ENCODE measurements around the gene CTNNA3. TPM values are rescaled to one million over a fixed set of nuclear protein-coding genes. Genes with fewer than 3 reads are reported as not detected.

CTNNA3 gene
- total and polyA plus RNA-seq, 5 donors from 2014 or later, result not detected

DNA sequence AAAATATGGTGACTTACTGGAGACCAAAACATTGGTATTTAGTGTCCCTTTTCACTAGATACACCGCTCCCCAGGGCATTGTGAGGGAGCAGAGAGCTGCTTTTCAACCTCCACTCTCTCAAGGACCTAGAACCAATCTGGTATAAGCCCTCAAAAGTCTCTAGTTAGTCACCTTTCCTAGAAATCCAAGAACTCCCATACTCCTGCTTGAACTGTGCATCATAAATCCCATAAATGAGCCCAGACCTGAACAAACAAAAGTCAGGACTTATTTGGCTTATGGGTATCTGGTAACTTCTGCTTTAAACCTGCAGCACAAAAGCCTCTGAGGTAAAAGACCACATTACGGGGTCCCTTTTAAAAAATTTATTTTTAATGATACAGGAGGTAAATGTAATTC lies 1373.2 kb downstream of the CTNNA3 start:
- H3K4me3 ChIP-seq (ENCODE audit: low read depth, low read length), result no peak overlapping the region
- no peaks in the 10 kb centered on the region for H3K9me3 ChIP-seq (ENCODE audit: control insufficient read depth in 2 of 2, low read length in 2 of 2)
- no peaks in the 10 kb centered on the region for H3K4me1 ChIP-seq (ENCODE audit: control insufficient read depth, insufficient read depth, low read length, poor library complexity, severe bottlenecking)
- H3K27ac ChIP-seq (ENCODE audit: insufficient read depth, low read length, poor library complexity, severe bottlenecking), result no peak overlapping the region
- no peaks in the 10 kb centered on the region for H3K27me3 ChIP-seq (ENCODE audit: control insufficient read depth, insufficient read depth, low read length)
- no peaks in the 10 kb centered on the region for H3K27me3 Mint-ChIP-seq
- H3K36me3 ChIP-seq (ENCODE audit: control insufficient read depth, insufficient read depth, low read length), result no peaks in the 10 kb centered on the region
- no peaks in the 10 kb centered on the region for H3K4me1 Mint-ChIP-seq
- H3K27ac Mint-ChIP-seq, result no peak overlapping the region
- H3K36me3 Mint-ChIP-seq, result no peaks in the 10 kb centered on the region
- peaks cover 0 to 3% (median 0%) of the 10 kb centered on the region in 7 donors for H3K9me3 Mint-ChIP-seq
- DNase-seq (no peak), ATAC-seq (ENCODE audit: low read depth in 2 of 2) (no peak)
- no peak overlapping the region for H3K4me3 Mint-ChIP-seq

GRCh38 chr10:66321723-66322665 lies 1374.0 kb downstream of the CTNNA3 start:
- H3K9me3 Mint-ChIP-seq, result peaks cover 0 to 3% (median 0%) of the 10 kb centered on the region in 7 donors
- no peak for ATAC-seq (ENCODE audit: low read depth in 2 of 2)

DNA sequence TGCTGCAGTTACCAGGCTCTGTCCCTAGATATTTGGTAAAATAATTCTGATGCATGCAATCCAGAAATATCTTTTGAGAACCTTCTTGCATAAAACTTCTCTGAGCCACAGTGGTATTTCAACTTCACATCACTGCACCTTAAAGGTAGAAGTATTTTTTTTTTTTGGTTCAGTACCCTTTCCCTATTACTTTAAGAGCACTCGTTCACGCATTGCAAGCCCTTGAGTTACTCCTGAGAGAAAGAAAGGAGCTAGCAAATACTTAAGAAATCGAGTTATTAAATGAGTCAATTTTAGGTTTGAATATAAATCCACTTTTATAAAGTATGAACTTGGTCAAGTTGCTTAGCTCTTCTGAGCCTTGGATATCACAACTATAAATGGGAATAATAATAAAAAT lies 1377.2 kb downstream of the CTNNA3 start:
- Mint-ChIP-seq H3K4me3 (no peak overlapping the region), H3K36me3 (no peaks in the 10 kb centered on the region), H3K4me1 (no peaks in the 10 kb centered on the region), H3K27me3 (no peaks in the 10 kb centered on the region), H3K27ac (no peak overlapping the region), H3K9me3 (peaks cover 0 to 5% (median 1%) of the 10 kb centered on the region in 7 donors)
- Histone ChIP-seq H3K4me1 (ENCODE audit: control insufficient read depth, insufficient read depth, low read length, poor library complexity, severe bottlenecking) (no peaks in the 10 kb centered on the region), H3K36me3 (ENCODE audit: control insufficient read depth, insufficient read depth, low read length) (no peaks in the 10 kb centered on the region), H3K27me3 (ENCODE audit: control insufficient read depth, insufficient read depth, low read length) (no peaks in the 10 kb centered on the region), H3K9me3 (ENCODE audit: control insufficient read depth in 2 of 2, low read length in 2 of 2) (no peaks in the 10 kb centered on the region), H3K27ac (ENCODE audit: insufficient read depth, low read length, poor library complexity, severe bottlenecking) (no peak overlapping the region), H3K4me3 (ENCODE audit: low read depth, low read length) (no peak overlapping the region)
- ATAC-seq (ENCODE audit: low read depth in 2 of 2), result no peak
- no peak for DNase-seq

More at GRCh38 chr10:66321723-66322665, 1374.0 kb downstream of the CTNNA3 start:
- Mint-ChIP-seq H3K27ac (no peak overlapping the region), H3K4me1 (no peaks in the 10 kb centered on the region), H3K36me3 (no peaks in the 10 kb centered on the region), H3K27me3 (no peaks in the 10 kb centered on the region), H3K4me3 (no peak overlapping the region)
- no peaks in the 10 kb centered on the region for H3K4me1 ChIP-seq (ENCODE audit: control insufficient read depth, insufficient read depth, low read length, poor library complexity, severe bottlenecking)
- H3K4me3 ChIP-seq (ENCODE audit: low read depth, low read length), result no peak overlapping the region
- no peak overlapping the region for H3K27ac ChIP-seq (ENCODE audit: insufficient read depth, low read length, poor library complexity, severe bottlenecking)
- no peaks in the 10 kb centered on the region for H3K36me3 ChIP-seq (ENCODE audit: control insufficient read depth, insufficient read depth, low read length)
- H3K9me3 ChIP-seq (ENCODE audit: control insufficient read depth in 2 of 2, low read length in 2 of 2), result no peaks in the 10 kb centered on the region
- no peak for DNase-seq
- H3K27me3 ChIP-seq (ENCODE audit: control insufficient read depth, insufficient read depth, low read length), result no peaks in the 10 kb centered on the region

DNA sequence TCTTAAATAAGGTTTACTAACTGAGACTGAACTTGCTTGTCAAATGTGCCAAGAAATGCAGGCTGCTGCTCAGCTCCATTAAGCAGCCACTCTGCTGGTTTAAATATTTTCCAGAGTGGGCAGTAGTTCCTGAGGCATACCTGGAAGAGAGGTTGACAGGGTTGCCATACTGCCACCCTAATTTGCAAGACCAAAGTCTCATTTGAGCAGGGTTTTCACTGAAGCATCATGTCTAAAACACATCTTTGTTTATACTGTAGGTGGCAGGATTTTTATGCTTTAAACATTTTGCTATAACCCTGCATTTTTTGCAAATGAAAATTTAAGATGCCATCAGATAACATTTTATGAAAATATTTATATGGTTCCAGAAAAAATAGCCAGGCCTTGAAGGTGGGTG lies 1388.2 kb downstream of the CTNNA3 start:
- Histone ChIP-seq H3K9me3 (ENCODE audit: control insufficient read depth in 2 of 2, low read length in 2 of 2) (no peaks in the 10 kb centered on the region), H3K4me3 (ENCODE audit: low read depth, low read length) (no peak overlapping the region), H3K27me3 (ENCODE audit: control insufficient read depth, insufficient read depth, low read length) (no peaks in the 10 kb centered on the region), H3K36me3 (ENCODE audit: control insufficient read depth, insufficient read depth, low read length) (no peaks in the 10 kb centered on the region), H3K27ac (ENCODE audit: insufficient read depth, low read length, poor library complexity, severe bottlenecking) (no peak overlapping the region), H3K4me1 (ENCODE audit: control insufficient read depth, insufficient read depth, low read length, poor library complexity, severe bottlenecking) (no peaks in the 10 kb centered on the region)
- Mint-ChIP-seq H3K27ac (no peak overlapping the region), H3K36me3 (no peaks in the 10 kb centered on the region), H3K27me3 (no peaks in the 10 kb centered on the region), H3K9me3 (peaks cover 0 to 10% (median 6%) of the 10 kb centered on the region in 7 donors), H3K4me1 (no peaks in the 10 kb centered on the region), H3K4me3 (no peak overlapping the region)
- ATAC-seq (ENCODE audit: low read depth in 2 of 2) (no peak), DNase-seq (no peak)

GRCh38 chr10:66301078-66301477 lies 1394.9 kb downstream of the CTNNA3 start:
- Mint-ChIP-seq H3K36me3 (no peaks in the 10 kb centered on the region), H3K4me3 (no peak overlapping the region), H3K4me1 (no peaks in the 10 kb centered on the region), H3K27ac (no peak overlapping the region), H3K27me3 (no peaks in the 10 kb centered on the region), H3K9me3 (peaks cover 0 to 6% (median 2%) of the 10 kb centered on the region in 7 donors)
- no peak overlapping the region for H3K4me3 ChIP-seq (ENCODE audit: low read depth, low read length)
- no peaks in the 10 kb centered on the region for H3K4me1 ChIP-seq (ENCODE audit: control insufficient read depth, insufficient read depth, low read length, poor library complexity, severe bottlenecking)
- no peaks in the 10 kb centered on the region for H3K36me3 ChIP-seq (ENCODE audit: control insufficient read depth, insufficient read depth, low read length)
- no peaks in the 10 kb centered on the region for H3K9me3 ChIP-seq (ENCODE audit: control insufficient read depth in 2 of 2, low read length in 2 of 2)
- no peak for DNase-seq
- no peaks in the 10 kb centered on the region for H3K27me3 ChIP-seq (ENCODE audit: control insufficient read depth, insufficient read depth, low read length)
- H3K27ac ChIP-seq (ENCODE audit: insufficient read depth, low read length, poor library complexity, severe bottlenecking), result no peak overlapping the region
- no peak for ATAC-seq (ENCODE audit: low read depth in 2 of 2)

GRCh38 chr10:66295602-66296001 lies 1400.4 kb downstream of the CTNNA3 start:
- Mint-ChIP-seq H3K9me3 (peaks cover 0 to 7% (median 2%) of the 10 kb centered on the region in 7 donors), H3K27ac (no peak overlapping the region), H3K4me1 (no peaks in the 10 kb centered on the region), H3K4me3 (no peak overlapping the region), H3K36me3 (no peaks in the 10 kb centered on the region), H3K27me3 (no peaks in the 10 kb centered on the region)
- Histone ChIP-seq H3K4me1 (ENCODE audit: control insufficient read depth, insufficient read depth, low read length, poor library complexity, severe bottlenecking) (no peaks in the 10 kb centered on the region), H3K27me3 (ENCODE audit: control insufficient read depth, insufficient read depth, low read length) (no peaks in the 10 kb centered on the region), H3K36me3 (ENCODE audit: control insufficient read depth, insufficient read depth, low read length) (no peaks in the 10 kb centered on the region), H3K27ac (ENCODE audit: insufficient read depth, low read length, poor library complexity, severe bottlenecking) (no peak overlapping the region), H3K4me3 (ENCODE audit: low read depth, low read length) (no peak overlapping the region), H3K9me3 (ENCODE audit: control insufficient read depth in 2 of 2, low read length in 2 of 2) (no peaks in the 10 kb centered on the region)
- no peak for DNase-seq
- ATAC-seq (ENCODE audit: low read depth in 2 of 2), result no peak

- Histone ChIP-seq H3K4me1 (ENCODE audit: control insufficient read depth, insufficient read depth, low read length, poor library complexity, severe bottlenecking) (no peaks in the 10 kb centered on the region), H3K27ac (ENCODE audit: insufficient read depth, low read length, poor library complexity, severe bottlenecking) (no peak overlapping the region), H3K36me3 (ENCODE audit: control insufficient read depth, insufficient read depth, low read length) (no peaks in the 10 kb centered on the region), H3K4me3 (ENCODE audit: low read depth, low read length) (no peak overlapping the region), H3K27me3 (ENCODE audit: control insufficient read depth, insufficient read depth, low read length) (no peaks in the 10 kb centered on the region), H3K9me3 (ENCODE audit: control insufficient read depth in 2 of 2, low read length in 2 of 2) (no peaks in the 10 kb centered on the region)
- DNase-seq (no peak), ATAC-seq (ENCODE audit: low read depth in 2 of 2) (no peak)
- H3K4me1 Mint-ChIP-seq, result no peaks in the 10 kb centered on the region
- H3K36me3 Mint-ChIP-seq, result no peaks in the 10 kb centered on the region
- H3K4me3 Mint-ChIP-seq, result no peak overlapping the region
- H3K27ac Mint-ChIP-seq, result no peak overlapping the region
- peaks cover 0 to 7% (median 2%) of the 10 kb centered on the region in 7 donors for H3K9me3 Mint-ChIP-seq
- H3K27me3 Mint-ChIP-seq, result no peaks in the 10 kb centered on the region
These were observed 1401.5 kb downstream of the CTNNA3 start for GRCh38 chr10:66294538-66294937.

DNA sequence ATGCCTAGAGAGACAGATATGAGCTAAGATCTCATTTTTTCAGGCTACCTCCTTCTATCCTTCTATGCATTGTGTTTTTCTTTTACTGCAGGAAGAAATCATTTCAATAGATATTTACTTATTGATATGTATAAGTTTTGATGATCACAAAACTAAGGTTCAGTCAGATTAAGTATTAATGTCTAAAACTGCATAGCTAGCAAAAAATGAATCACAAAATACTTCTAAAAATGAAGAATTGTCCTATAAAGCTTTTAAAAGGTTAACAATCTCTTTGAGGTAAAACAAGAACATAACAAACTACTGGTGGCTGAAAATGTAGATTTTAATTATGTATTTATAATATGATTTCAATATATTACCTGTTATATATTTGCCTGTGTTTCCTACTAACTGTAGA lies 1403.1 kb downstream of the CTNNA3 start:
- no peak for DNase-seq
- H3K27me3 ChIP-seq (ENCODE audit: control insufficient read depth, insufficient read depth, low read length), result no peaks in the 10 kb centered on the region
- Mint-ChIP-seq H3K27ac (no peak overlapping the region), H3K4me3 (no peak overlapping the region), H3K4me1 (no peaks in the 10 kb centered on the region), H3K27me3 (no peaks in the 10 kb centered on the region), H3K9me3 (peaks cover 0 to 5% (median 1%) of the 10 kb centered on the region in 7 donors), H3K36me3 (no peaks in the 10 kb centered on the region)
- no peaks in the 10 kb centered on the region for H3K4me1 ChIP-seq (ENCODE audit: control insufficient read depth, insufficient read depth, low read length, poor library complexity, severe bottlenecking)
- no peaks in the 10 kb centered on the region for H3K9me3 ChIP-seq (ENCODE audit: control insufficient read depth in 2 of 2, low read length in 2 of 2)
- ATAC-seq (ENCODE audit: low read depth in 2 of 2), result no peak
- no peak overlapping the region for H3K4me3 ChIP-seq (ENCODE audit: low read depth, low read length)
- no peak overlapping the region for H3K27ac ChIP-seq (ENCODE audit: insufficient read depth, low read length, poor library complexity, severe bottlenecking)
- no peaks in the 10 kb centered on the region for H3K36me3 ChIP-seq (ENCODE audit: control insufficient read depth, insufficient read depth, low read length)
